Left lung (tissue), 10 donors: ENCODE results near the gene DISC1. TPM values are rescaled to one million over a fixed set of nuclear protein-coding genes. Genes with fewer than 3 reads are reported as not detected.

Experiments used
- ATAC-seq: fragments of 200-7000 bp; cut with Tn5 transposase; one replicate; pipeline ENCODE4 v1.9.1; 2020; ENCODE audit warnings: moderate library complexity
- DNase-seq, 4 donors: peaks; one replicate each; pipeline ENCODE4 v3.0.0-alpha.2; 2013 to 2020
- H3K27ac ChIP-seq, 2 donors: fragments of 200-600 bp; sonication (generic) in 1 of 2; one replicate each; pipeline versions ENCODE4 v1.5.0 to v1.8.0; 2020 to 2021
- H3K27me3 ChIP-seq, 2 donors: fragments of 200-600 bp; sonication (generic) in 1 of 2; one replicate each; pipeline versions ENCODE4 v1.5.0 to v1.8.0; 2020 to 2021
- H3K36me3 ChIP-seq, 2 donors: fragments of 200-600 bp; sonication (generic) in 1 of 2; one replicate each; pipeline versions ENCODE4 v1.5.0 to v1.8.0; 2020 to 2021
- H3K4me1 ChIP-seq, 2 donors: fragments of 200-600 bp; one replicate each; pipeline ENCODE4 v1.8.0; 2021
- H3K4me3 ChIP-seq, 2 donors: fragments of 200-600 bp; sonication (generic) in 1 of 2; one replicate each; pipeline versions ENCODE4 v1.5.0 to v1.8.0; 2020 to 2021; ENCODE audit warnings: mild to moderate bottlenecking in 1 of 2
- H3K9me3 ChIP-seq, 2 donors: fragments of 200-600 bp; sonication (generic) in 1 of 2; one replicate each; pipeline versions ENCODE4 v1.5.0 to v1.8.0; 2020 to 2021
- CTCF ChIP-seq, 2 donors: fragments of 200-600 bp; sonication (generic) in 1 of 2; IDR thresholded peaks; one replicate each; pipeline versions ENCODE4 v1.5.0 to v1.8.0; 2021; ENCODE audit warnings: antibody characterized with exemption in 2 of 2
- intact Hi-C, 2 donors: fragments of 100-400 bp; cut with DNase I; formaldehyde crosslinking; loops; one replicate each; pipeline versions ENCODE4 v1.11.2 to v1.14.2; 2022
- polyA plus RNA-seq, 6 donors: library from polyadenylated mRNA; unstranded; fragments of 120-200 nt; gene quantifications; one replicate each; pipeline ENCODE4 v1.2.1, GENCODE V29; 2013; ENCODE audit not compliant: insufficient read length in 6 of 6
- total RNA-seq, 2 donors: library from RNA; stranded (reverse); fragmentation: NEBNext Ultra II Directional; extraction: Animal tissue kit (Norgen Biotek cat#: 25700); gene quantifications; one replicate each; pipeline ENCODE4 v1.2.1, GENCODE V29; 2021
- donor health status: DM: no; HTN: yes; CAD: no.
- donor health status: DM: no; HTN: no; CAD: no.

Gene DISC1
- total and polyA plus RNA-seq, 8 donors = 3.9 to 11.7 (median 10.5) TPM

- Histone ChIP-seq H3K9me3 (no peaks in the 10 kb centered on the region), H3K27ac (no peak overlapping the region), H3K4me1 (no peaks in the 10 kb centered on the region), H3K36me3 (no peaks in the 10 kb centered on the region), H3K27me3 (no peaks in the 10 kb centered on the region), H3K4me3 (no peak overlapping the region)
- ATAC-seq (no peak), DNase-seq (no peak)
- intact Hi-C loops = no loop called here
- TF ChIP-seq CTCF (IDR thresholded peaks at IDR 0.05) = no peak
These were observed 224.2 kb downstream of the DISC1 start for GRCh38 chr1:231850786-231851185.

GRCh38 chr1:231853588-231854207 is 227.1 kb downstream of the DISC1 start:
- ATAC-seq (no peak), DNase-seq (no peak)
- Histone ChIP-seq H3K27me3 (no peaks in the 10 kb centered on the region), H3K4me3 (no peak overlapping the region), H3K27ac (no peak overlapping the region), H3K9me3 (no peaks in the 10 kb centered on the region), H3K36me3 (no peaks in the 10 kb centered on the region), H3K4me1 (no peaks in the 10 kb centered on the region)
- intact Hi-C loops = no loop called here
- TF ChIP-seq CTCF (IDR thresholded peaks at IDR 0.05) = no peak

GRCh38 chr1:231855361-231855760 is 228.8 kb downstream of the DISC1 start:
- TF ChIP-seq CTCF (IDR thresholded peaks at IDR 0.05) = no peak
- ATAC-seq = no peak
- H3K27ac ChIP-seq = no peak overlapping the region
- intact Hi-C loops = no loop called here
- no peak overlapping the region for H3K4me3 ChIP-seq
- no peaks in the 10 kb centered on the region for H3K27me3 ChIP-seq
- no peaks in the 10 kb centered on the region for H3K36me3 ChIP-seq
- no peaks in the 10 kb centered on the region for H3K4me1 ChIP-seq
- no peaks in the 10 kb centered on the region for H3K9me3 ChIP-seq
- no peak for DNase-seq

- no peak for DNase-seq
- Histone ChIP-seq H3K4me3 (no peak overlapping the region), H3K36me3 (no peaks in the 10 kb centered on the region), H3K4me1 (no peaks in the 10 kb centered on the region), H3K27ac (no peak overlapping the region), H3K9me3 (no peaks in the 10 kb centered on the region), H3K27me3 (no peaks in the 10 kb centered on the region)
- no peak for TF ChIP-seq CTCF (IDR thresholded peaks at IDR 0.05)
- ATAC-seq = no peak
- intact Hi-C loops = no loop called here
These were observed 229.3 kb downstream of the DISC1 start for GRCh38 chr1:231855926-231856325.

- H3K27ac ChIP-seq = no peak overlapping the region
- no peaks in the 10 kb centered on the region for H3K36me3 ChIP-seq
- no peaks in the 10 kb centered on the region for H3K9me3 ChIP-seq
- intact Hi-C loops = no loop called here
- no peak for DNase-seq
- H3K27me3 ChIP-seq = no peaks in the 10 kb centered on the region
- ATAC-seq = no peak
- TF ChIP-seq CTCF (IDR thresholded peaks at IDR 0.05) = no peak
- H3K4me3 ChIP-seq = no peak overlapping the region
- H3K4me1 ChIP-seq = no peaks in the 10 kb centered on the region
These were observed 229.8 kb downstream of the DISC1 start for GRCh38 chr1:231856426-231856825.
